ENCODE data around the gene WDR55.

Gene WDR55

DNA sequence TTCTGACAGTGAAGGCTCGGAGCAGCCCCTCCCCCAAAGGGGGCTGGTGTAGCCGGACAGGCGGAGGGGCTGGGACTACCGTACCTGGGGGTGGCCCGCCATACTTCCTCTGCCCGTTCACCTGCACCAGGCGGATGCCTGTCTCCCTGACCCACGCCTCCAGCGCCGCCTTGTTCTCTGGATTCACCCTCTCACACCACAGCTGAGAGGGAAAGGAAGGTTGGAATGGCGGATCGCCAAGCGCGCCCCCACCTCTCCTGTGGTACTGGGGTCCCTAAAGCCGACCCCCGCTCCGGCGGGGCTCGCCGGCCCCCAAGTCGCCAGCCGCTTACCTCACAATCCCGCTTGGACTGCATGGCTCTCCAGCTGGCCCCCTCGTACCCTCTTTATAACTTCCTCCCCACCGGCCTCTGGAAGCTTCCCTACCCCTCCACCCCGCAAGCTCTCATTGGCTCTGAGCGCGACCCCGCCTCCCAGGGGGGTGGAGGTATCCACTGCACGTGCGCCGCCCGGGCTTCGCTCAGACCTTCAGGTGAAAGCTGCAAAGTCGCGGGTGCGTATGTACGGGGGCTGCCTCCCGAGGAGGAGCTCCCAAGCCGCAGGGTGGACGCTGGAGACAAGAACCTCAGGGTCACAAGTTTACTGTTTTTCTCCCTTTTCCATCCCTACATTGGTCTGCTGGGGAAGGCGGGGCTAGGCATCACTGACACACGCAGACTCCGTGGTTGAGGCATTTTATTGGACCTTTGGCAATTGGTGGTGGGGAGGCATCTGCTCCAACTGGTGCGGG is 8.7 kb downstream of the WDR55 start, which contains the start of gene DND1:
Gene DND1, minus strand, starts transcription at position 390 of the 790 bp plus-strand sequence. Its CDS starts 34 bp downstream, at position 356.
- Histone ChIP-seq H3K9ac (ENCODE audit: low read length) (no peak within 1 kb of the TSS), H3K4me3 (ENCODE audit: low read length) (no peak within 1 kb of the TSS), H3K9me3 (ENCODE audit: insufficient read depth, low read length) (no peaks in the 10 kb centered on the region), H3K79me2 (ENCODE audit: low read length) (no peaks in the 10 kb centered on the region), H2AFZ (ENCODE audit: low read depth, low read length) (no peak within 1 kb of the TSS), H4K20me1 (ENCODE audit: insufficient read depth, low read length) (no peaks in the 10 kb centered on the region), H3K4me2 (ENCODE audit: low read length) (no peak within 1 kb of the TSS), H3K27ac (ENCODE audit: low read length) (no peak within 1 kb of the TSS), H3K4me1 (ENCODE audit: low read length) (no peaks in the 10 kb centered on the region), H3K36me3 (replicated peaks; ENCODE audit: low read depth, low read length) (peaks cover 8% of the 10 kb centered on the region), H3K27me3 (ENCODE audit: low read depth, low read length) (no peaks in the 10 kb centered on the region)
- TF ChIP-seq EZH2phosphoT487 (IDR thresholded peaks at IDR 0.05; ENCODE audit: low read depth), result no peak
- TF ChIP-seq, protein P1, sequence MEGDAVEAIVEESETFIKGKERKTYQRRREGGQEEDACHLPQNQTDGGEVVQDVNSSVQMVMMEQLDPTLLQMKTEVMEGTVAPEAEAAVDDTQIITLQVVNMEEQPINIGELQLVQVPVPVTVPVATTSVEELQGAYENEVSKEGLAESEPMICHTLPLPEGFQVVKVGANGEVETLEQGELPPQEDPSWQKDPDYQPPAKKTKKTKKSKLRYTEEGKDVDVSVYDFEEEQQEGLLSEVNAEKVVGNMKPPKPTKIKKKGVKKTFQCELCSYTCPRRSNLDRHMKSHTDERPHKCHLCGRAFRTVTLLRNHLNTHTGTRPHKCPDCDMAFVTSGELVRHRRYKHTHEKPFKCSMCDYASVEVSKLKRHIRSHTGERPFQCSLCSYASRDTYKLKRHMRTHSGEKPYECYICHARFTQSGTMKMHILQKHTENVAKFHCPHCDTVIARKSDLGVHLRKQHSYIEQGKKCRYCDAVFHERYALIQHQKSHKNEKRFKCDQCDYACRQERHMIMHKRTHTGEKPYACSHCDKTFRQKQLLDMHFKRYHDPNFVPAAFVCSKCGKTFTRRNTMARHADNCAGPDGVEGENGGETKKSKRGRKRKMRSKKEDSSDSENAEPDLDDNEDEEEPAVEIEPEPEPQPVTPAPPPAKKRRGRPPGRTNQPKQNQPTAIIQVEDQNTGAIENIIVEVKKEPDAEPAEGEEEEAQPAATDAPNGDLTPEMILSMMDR (IDR thresholded peaks at IDR 0.05; ENCODE audit: low read depth, low read length), result no peak

DNA sequence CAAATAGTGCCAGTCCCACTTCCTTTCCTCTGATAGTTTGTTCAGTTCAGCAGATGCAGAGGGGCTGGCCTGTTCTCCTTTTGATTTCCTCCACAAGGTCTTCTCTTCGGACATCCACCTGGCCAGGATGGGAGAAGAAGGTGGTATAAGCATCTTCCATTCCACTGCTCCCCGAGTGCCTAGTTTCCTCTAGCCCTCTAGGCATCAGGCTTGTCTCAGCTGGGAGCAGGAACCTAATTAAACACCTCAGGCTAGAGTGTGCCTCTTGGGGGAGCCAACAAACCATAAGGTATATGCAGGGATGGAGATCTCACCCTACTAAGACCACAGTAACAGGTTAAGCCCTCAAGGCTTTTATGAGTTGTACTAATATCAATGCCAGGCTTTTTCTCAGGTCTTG is 9.5 kb downstream of the WDR55 start:
- H3K79me2 ChIP-seq (ENCODE audit: low read length), result no peaks in the 10 kb centered on the region
- no peak overlapping the region for H2AFZ ChIP-seq (ENCODE audit: low read depth, low read length)
- TF ChIP-seq, protein P1 (IDR thresholded peaks at IDR 0.05; ENCODE audit: low read depth, low read length), result no peak
- TF ChIP-seq EZH2phosphoT487 (IDR thresholded peaks at IDR 0.05; ENCODE audit: low read depth), result no peak
- H3K4me1 ChIP-seq (ENCODE audit: low read length), result no peaks in the 10 kb centered on the region
- no peaks in the 10 kb centered on the region for H3K27me3 ChIP-seq (ENCODE audit: low read depth, low read length)
- H3K9me3 ChIP-seq (ENCODE audit: insufficient read depth, low read length), result no peaks in the 10 kb centered on the region
- H4K20me1 ChIP-seq (ENCODE audit: insufficient read depth, low read length), result no peaks in the 10 kb centered on the region
- H3K9ac ChIP-seq (ENCODE audit: low read length), result no peak overlapping the region
- H3K4me3 ChIP-seq (ENCODE audit: low read length), result no peak overlapping the region
- no peak overlapping the region for H3K4me2 ChIP-seq (ENCODE audit: low read length)
- H3K27ac ChIP-seq (ENCODE audit: low read length), result no peak overlapping the region
- peaks cover 8% of the 10 kb centered on the region for H3K36me3 ChIP-seq (replicated peaks; ENCODE audit: low read depth, low read length)

DNA sequence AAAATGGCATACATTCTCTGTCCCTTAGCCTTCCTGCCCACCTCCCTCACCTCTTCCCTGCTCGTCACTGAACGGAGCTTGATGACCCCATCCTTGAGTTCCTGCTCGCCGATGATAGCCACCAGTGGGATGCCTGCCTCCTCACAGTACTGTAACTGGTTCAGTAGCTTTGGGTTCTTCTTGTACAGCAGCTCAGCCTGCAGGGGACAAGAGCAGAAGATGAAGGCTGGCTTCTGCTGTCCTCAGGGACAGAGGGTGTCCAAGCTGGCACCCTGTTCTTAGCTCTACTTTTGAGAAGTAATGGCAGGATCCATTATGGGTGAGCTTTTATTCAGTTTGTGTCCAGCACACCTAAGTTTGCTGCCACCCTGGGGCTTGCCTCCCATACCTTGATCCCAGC is 9.9 kb downstream of the WDR55 start:
- no peak overlapping the region for H3K4me2 ChIP-seq (ENCODE audit: low read length)
- H3K79me2 ChIP-seq (ENCODE audit: low read length), result no peaks in the 10 kb centered on the region
- H3K27ac ChIP-seq (ENCODE audit: low read length), result no peak overlapping the region
- peaks cover 8% of the 10 kb centered on the region for H3K36me3 ChIP-seq (replicated peaks; ENCODE audit: low read depth, low read length)
- no peaks in the 10 kb centered on the region for H3K9me3 ChIP-seq (ENCODE audit: insufficient read depth, low read length)
- no peaks in the 10 kb centered on the region for H3K27me3 ChIP-seq (ENCODE audit: low read depth, low read length)
- no peak overlapping the region for H2AFZ ChIP-seq (ENCODE audit: low read depth, low read length)
- TF ChIP-seq, protein P1 (IDR thresholded peaks at IDR 0.05; ENCODE audit: low read depth, low read length), result no peak
- no peak for TF ChIP-seq EZH2phosphoT487 (IDR thresholded peaks at IDR 0.05; ENCODE audit: low read depth)
- no peaks in the 10 kb centered on the region for H4K20me1 ChIP-seq (ENCODE audit: insufficient read depth, low read length)
- no peaks in the 10 kb centered on the region for H3K4me1 ChIP-seq (ENCODE audit: low read length)
- H3K9ac ChIP-seq (ENCODE audit: low read length), result no peak overlapping the region
- no peak overlapping the region for H3K4me3 ChIP-seq (ENCODE audit: low read length)

DNA sequence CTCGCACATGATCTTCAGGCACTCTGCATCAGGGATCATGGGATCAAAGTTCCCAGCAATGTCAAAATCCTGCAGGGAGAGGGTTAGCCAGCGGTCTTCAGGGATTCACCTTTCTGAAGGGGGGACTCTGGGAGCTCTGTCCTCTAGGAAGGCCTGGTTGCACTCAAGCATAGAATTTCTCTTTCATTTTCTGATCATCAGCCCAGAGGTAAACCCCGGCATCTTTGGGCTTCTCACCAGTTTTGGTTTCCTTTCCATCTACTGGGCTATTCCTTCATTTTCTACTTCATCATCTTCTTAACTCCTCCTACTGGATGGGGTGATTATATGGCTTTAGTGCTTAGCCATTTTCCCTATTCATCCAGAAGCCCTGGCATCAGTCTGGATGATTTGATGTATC is 13.2 kb downstream of the WDR55 start:
- Histone ChIP-seq H3K9me3 (ENCODE audit: insufficient read depth, low read length) (no peaks in the 10 kb centered on the region), H3K9ac (ENCODE audit: low read length) (no peak overlapping the region), H3K4me3 (ENCODE audit: low read length) (no peak overlapping the region), H3K4me2 (ENCODE audit: low read length) (no peak overlapping the region), H4K20me1 (ENCODE audit: insufficient read depth, low read length) (no peaks in the 10 kb centered on the region), H3K27ac (ENCODE audit: low read length) (no peak overlapping the region), H3K4me1 (ENCODE audit: low read length) (no peaks in the 10 kb centered on the region), H2AFZ (ENCODE audit: low read depth, low read length) (no peak overlapping the region), H3K79me2 (ENCODE audit: low read length) (no peaks in the 10 kb centered on the region), H3K27me3 (ENCODE audit: low read depth, low read length) (no peaks in the 10 kb centered on the region), H3K36me3 (replicated peaks; ENCODE audit: low read depth, low read length) (peaks cover 5% of the 10 kb centered on the region)
- TF ChIP-seq EZH2phosphoT487 (IDR thresholded peaks at IDR 0.05; ENCODE audit: low read depth), result no peak
- TF ChIP-seq, protein P1 (IDR thresholded peaks at IDR 0.05; ENCODE audit: low read depth, low read length), result no peak
